Lung (tissue), 12 donors: ENCODE results near the gene CHCHD5. TPM values are rescaled to one million over a fixed set of nuclear protein-coding genes. Genes with fewer than 3 reads are reported as not detected.

ENCODE experiments used
- ATAC-seq: fragments of 200-7000 bp; cut with Tn5 transposase; one replicate; pipeline ENCODE4 v1.9.1; 2020; ENCODE audit warnings: moderate number of reproducible peaks; ENCODE audit not compliant: insufficient read depth, low FRiP score
- DNase-seq, 3 donors: peaks; one replicate each; pipeline ENCODE4 v3.0.0-alpha.2; 2013 to 2017
- H3K27ac ChIP-seq, 2 donors: one replicate each; pipeline ENCODE4 v1.5.1; 2013; ENCODE audit warnings: mild to moderate bottlenecking in 2 of 2, moderate library complexity in 2 of 2, control low read depth in 1 of 2, inconsistent platforms in 1 of 2, low read depth in 1 of 2, low read length in 1 of 2
- H3K27me3 ChIP-seq, 3 donors: one replicate each; pipeline ENCODE4 v1.5.1; 2013; ENCODE audit warnings: low read length in 2 of 3; ENCODE audit not compliant: control insufficient read depth in 3 of 3, insufficient read depth in 3 of 3
- H3K36me3 ChIP-seq, 4 donors: one replicate each; pipeline ENCODE4 v1.5.1; 2013; ENCODE audit warnings: low read length in 4 of 4, mild to moderate bottlenecking in 1 of 4, moderate library complexity in 1 of 4; ENCODE audit not compliant: control insufficient read depth in 4 of 4, insufficient read depth in 4 of 4
- H3K4me1 ChIP-seq, 5 donors: one replicate each; pipeline ENCODE4 v1.5.1; 2013; ENCODE audit warnings: low read length in 5 of 5, mild to moderate bottlenecking in 2 of 5, moderate library complexity in 1 of 5; ENCODE audit not compliant: control insufficient read depth in 5 of 5, insufficient read depth in 5 of 5
- H3K4me3 ChIP-seq: one replicate; pipeline ENCODE4 v1.5.1; 2013; ENCODE audit warnings: mild to moderate bottlenecking, control low read depth, moderate library complexity
- H3K9ac ChIP-seq, 2 donors: one replicate each; pipeline ENCODE4 v1.5.1; 2013; ENCODE audit warnings: low read length in 2 of 2, control low read depth in 1 of 2; ENCODE audit not compliant: insufficient read depth in 1 of 2
- H3K9me3 ChIP-seq, 4 donors: one replicate each; pipeline ENCODE4 v1.5.1; 2013; ENCODE audit warnings: low read length in 3 of 4, mild to moderate bottlenecking in 1 of 4, moderate library complexity in 1 of 4; ENCODE audit not compliant: control insufficient read depth in 4 of 4, insufficient read depth in 3 of 4
- WGBS, 2 donors: extraction: QIAGEN DNeasy Blood & Tissue Kit; methylation state at CpG; one replicate each; pipeline ENCODE4 v1.1.7; 2013; 5-methylcytosine and 5-hydroxymethylcytosine counted together
- polyA plus RNA-seq, 2 donors: library from polyadenylated mRNA; stranded (reverse); fragments of 200-250 nt; gene quantifications; one replicate each; pipeline ENCODE4 v1.2.1, GENCODE V29; 2013
- total RNA-seq, 2 donors: library from RNA; depleted of rRNA in 1 of 2; stranded (reverse); fragments of >200 nt in 1 of 2; gene quantifications; one replicate each; pipeline ENCODE4 v1.2.1, GENCODE V29; 2014 to 2021
- TF ChIP-seq, protein P1 (sequence below): IDR thresholded peaks from 2 replicates; pipeline ENCODE4 v1.5.1; 2012; ENCODE audit warnings: mild to moderate bottlenecking; ENCODE audit errors: control extremely low read depth, extremely low read depth
- donor health status: control.
- donor health status: control.
- donor health status: Bipolar disorder and iron deficiency.
- donor health status: healthy.
- donor health status: DM: yes; HTN: yes; CAD: no.

Gene CHCHD5
- total and polyA plus RNA-seq, 4 donors = 3.0 to 46.6 (median 44.4) TPM

DNA sequence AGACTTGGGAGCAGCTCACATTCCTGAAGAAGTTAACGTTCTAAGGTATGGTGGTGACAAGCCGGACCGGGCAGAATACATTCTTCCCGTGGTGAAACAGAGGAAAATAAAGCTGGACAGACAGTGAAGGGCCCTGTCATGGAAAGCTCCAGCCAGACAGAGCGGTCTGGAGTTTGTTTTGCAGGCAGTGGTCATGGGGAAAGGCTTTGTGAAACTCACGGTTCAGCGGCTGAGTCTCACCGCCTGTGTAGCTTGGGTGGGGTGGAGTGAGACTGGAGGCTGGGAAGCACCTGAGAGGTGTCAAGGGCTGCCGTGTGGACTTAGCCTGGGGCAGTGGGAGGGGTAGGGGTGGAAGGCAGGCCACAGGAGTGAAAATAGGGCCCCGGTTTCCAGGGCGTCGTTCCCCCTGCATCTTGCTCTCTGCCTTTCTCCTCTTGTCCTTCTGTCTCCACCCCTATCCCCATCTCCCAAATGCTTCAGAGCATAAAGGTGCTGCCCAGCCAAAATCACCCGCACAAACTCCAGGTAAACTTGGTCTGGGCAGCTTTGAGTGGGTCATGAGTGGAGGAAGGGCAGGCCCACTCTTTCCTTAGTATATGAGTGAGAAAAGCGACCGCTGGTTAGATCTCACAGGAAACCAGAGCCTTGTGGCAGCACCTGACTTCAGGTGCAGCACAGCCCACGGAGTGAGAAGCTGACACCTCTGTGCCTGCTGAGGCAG is 49.9 kb downstream of the CHCHD5 start:
- WGBS, 2 donors = 79 to 84% methylated on average over 16 of the region's 16 CpGs
- Histone ChIP-seq H3K27ac (no peak overlapping the region), H3K9me3 (no peaks in the 10 kb centered on the region), H3K36me3 (no peaks in the 10 kb centered on the region), H3K4me1 (peaks cover 0 to 21% (median 5%) of the 10 kb centered on the region in 5 donors), H3K27me3 (peaks cover 0 to 2% (median 0%) of the 10 kb centered on the region in 3 donors), H3K9ac (no peak overlapping the region), H3K4me3 (no peak overlapping the region)
- no peak for DNase-seq
- TF ChIP-seq, protein P1, sequence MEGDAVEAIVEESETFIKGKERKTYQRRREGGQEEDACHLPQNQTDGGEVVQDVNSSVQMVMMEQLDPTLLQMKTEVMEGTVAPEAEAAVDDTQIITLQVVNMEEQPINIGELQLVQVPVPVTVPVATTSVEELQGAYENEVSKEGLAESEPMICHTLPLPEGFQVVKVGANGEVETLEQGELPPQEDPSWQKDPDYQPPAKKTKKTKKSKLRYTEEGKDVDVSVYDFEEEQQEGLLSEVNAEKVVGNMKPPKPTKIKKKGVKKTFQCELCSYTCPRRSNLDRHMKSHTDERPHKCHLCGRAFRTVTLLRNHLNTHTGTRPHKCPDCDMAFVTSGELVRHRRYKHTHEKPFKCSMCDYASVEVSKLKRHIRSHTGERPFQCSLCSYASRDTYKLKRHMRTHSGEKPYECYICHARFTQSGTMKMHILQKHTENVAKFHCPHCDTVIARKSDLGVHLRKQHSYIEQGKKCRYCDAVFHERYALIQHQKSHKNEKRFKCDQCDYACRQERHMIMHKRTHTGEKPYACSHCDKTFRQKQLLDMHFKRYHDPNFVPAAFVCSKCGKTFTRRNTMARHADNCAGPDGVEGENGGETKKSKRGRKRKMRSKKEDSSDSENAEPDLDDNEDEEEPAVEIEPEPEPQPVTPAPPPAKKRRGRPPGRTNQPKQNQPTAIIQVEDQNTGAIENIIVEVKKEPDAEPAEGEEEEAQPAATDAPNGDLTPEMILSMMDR = no peak
- ATAC-seq = no peak

DNA sequence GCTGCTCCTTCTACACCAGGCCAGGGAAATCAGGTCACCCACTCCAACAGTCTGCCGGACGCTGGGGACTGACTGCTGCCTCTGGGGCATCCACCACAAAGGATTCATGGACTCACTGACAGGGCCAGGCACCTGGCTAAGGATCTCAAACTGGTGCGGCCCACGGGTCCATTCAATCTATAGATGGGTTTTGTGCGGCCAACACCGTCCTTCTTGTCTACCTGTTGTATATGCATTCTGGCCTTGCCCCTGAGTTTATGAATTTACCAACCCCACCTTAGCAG is 50.4 kb downstream of the CHCHD5 start:
- Histone ChIP-seq H3K36me3 (no peaks in the 10 kb centered on the region), H3K9me3 (no peaks in the 10 kb centered on the region), H3K9ac (no peak overlapping the region), H3K27me3 (peaks cover 0 to under 1% (median 0%) of the 10 kb centered on the region in 3 donors), H3K27ac (no peak overlapping the region), H3K4me3 (no peak overlapping the region), H3K4me1 (peaks cover 0 to 21% (median 5%) of the 10 kb centered on the region in 5 donors)
- DNase-seq = no peak
- no peak for ATAC-seq
- 91 to 97% methylated on average over 6 of the region's 6 CpGs for WGBS, 2 donors
- TF ChIP-seq, protein P1 = no peak

DNA sequence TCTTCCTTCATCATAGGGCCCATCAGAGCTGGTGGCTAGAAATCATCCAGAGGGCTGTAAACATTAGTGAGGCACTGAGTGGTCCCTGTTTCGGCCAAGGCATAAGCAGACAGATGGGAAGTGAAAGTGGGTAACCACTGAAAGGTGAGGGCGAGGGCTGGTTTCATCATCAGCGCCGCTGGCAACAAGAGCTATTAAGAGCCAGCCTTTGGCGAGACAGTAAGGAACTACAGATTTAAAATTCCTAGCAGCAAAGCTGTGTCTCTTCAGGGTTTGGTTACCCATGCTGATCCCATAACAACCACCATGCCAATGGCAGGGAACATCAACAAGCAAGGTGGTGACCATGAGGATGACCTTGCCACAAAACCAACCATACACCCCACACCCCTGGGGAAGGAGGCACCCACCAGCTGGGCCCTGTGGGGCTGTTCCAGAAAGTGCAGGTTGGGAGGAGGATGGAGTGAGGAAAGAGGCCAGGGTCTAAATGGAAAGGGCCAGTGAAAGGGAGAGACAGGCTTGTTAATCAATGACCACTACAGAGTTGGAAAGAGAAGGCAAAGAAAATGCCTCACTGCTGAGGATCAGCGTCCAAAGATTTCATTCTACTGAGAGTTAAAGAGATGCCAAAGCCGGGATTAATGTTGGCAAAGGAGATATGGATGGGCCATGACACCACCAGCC is 52.3 kb downstream of the CHCHD5 start:
- DNase-seq (no peak), ATAC-seq (no peak)
- H3K27me3 ChIP-seq = no peaks in the 10 kb centered on the region
- no peak overlapping the region for H3K27ac ChIP-seq
- TF ChIP-seq, protein P1 = no peak
- H3K9me3 ChIP-seq = no peaks in the 10 kb centered on the region
- no peak overlapping the region for H3K9ac ChIP-seq
- H3K36me3 ChIP-seq = no peaks in the 10 kb centered on the region
- H3K4me1 ChIP-seq = peaks cover 0 to 5% (median 0%) of the 10 kb centered on the region in 5 donors
- WGBS, 2 donors = 63 to 70% methylated on average over 7 of the region's 7 CpGs
- H3K4me3 ChIP-seq = no peak overlapping the region
